ENCODE data around the gene PREB.

- no peak for TF ChIP-seq EZH2phosphoT487 (IDR thresholded peaks at IDR 0.05; ENCODE audit: borderline replicate concordance, low read depth, low read length)
- TF ChIP-seq, protein P1, sequence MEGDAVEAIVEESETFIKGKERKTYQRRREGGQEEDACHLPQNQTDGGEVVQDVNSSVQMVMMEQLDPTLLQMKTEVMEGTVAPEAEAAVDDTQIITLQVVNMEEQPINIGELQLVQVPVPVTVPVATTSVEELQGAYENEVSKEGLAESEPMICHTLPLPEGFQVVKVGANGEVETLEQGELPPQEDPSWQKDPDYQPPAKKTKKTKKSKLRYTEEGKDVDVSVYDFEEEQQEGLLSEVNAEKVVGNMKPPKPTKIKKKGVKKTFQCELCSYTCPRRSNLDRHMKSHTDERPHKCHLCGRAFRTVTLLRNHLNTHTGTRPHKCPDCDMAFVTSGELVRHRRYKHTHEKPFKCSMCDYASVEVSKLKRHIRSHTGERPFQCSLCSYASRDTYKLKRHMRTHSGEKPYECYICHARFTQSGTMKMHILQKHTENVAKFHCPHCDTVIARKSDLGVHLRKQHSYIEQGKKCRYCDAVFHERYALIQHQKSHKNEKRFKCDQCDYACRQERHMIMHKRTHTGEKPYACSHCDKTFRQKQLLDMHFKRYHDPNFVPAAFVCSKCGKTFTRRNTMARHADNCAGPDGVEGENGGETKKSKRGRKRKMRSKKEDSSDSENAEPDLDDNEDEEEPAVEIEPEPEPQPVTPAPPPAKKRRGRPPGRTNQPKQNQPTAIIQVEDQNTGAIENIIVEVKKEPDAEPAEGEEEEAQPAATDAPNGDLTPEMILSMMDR (conservative IDR thresholded peaks at IDR 0.05; ENCODE audit: low read length): peak; percentile 37; the same call in 1 of the 2 replicates
Observed at GRCh38 chr2:27100036-27100435, 34.4 kb downstream of the PREB start.
